ENCODE measurements around the gene NBPF8.
"Not testable (repeated sequence)": the region's sequence is repeated elsewhere in the genome, so short reads cannot be mapped to it uniquely, and the experiment has no call there.

Gene NBPF8

GRCh38 chr1:120415492-120415961, 692 bp downstream of the NBPF8 start:
- not testable (repeated sequence) for H3K9me3 ChIP-seq (ENCODE audit: control insufficient read depth, low read length); H4K91ac ChIP-seq (ENCODE audit: low read length); H3K27ac ChIP-seq (ENCODE audit: low read length, poor library complexity, severe bottlenecking); H2AK5ac ChIP-seq (ENCODE audit: low read length, severe bottlenecking); H4K8ac ChIP-seq (ENCODE audit: low read length); H2BK12ac ChIP-seq (ENCODE audit: low read length in 2 of 2); H2BK5ac ChIP-seq (ENCODE audit: low read depth, low read length, poor library complexity, severe bottlenecking); H3K27me3 ChIP-seq (ENCODE audit: control insufficient read depth in 1 of 2, insufficient read depth in 1 of 2, low read length in 2 of 2); H3K23ac ChIP-seq (ENCODE audit: low read length in 2 of 2); H3K4me1 ChIP-seq (ENCODE audit: control insufficient read depth, insufficient read depth, low read depth, low read length); H2BK15ac ChIP-seq (ENCODE audit: low read depth, poor library complexity, severe bottlenecking); H3K14ac ChIP-seq (ENCODE audit: low read length in 2 of 2); H3K79me1 ChIP-seq (replicated peaks; ENCODE audit: low read length, poor library complexity, severe bottlenecking); H3K36me3 ChIP-seq (ENCODE audit: control insufficient read depth in 1 of 2, insufficient read depth in 2 of 2, low read depth in 1 of 2, low read length in 2 of 2); H3K4ac ChIP-seq (ENCODE audit: low read depth in 1 of 2, low read length in 2 of 2); H2BK120ac ChIP-seq (ENCODE audit: low read depth, low read length)
- H2AFZ ChIP-seq (ENCODE audit: low read depth, low read length): peak overlapping the region; percentile 39
- H3K4me3 ChIP-seq (ENCODE audit: insufficient read depth in 1 of 2, low read depth in 1 of 2, low read length in 2 of 2): peak overlapping the region; percentile 61 to 78
- DNase-seq: peak; percentile 56
- WGBS: 2% methylated on average over 17 of the region's 23 CpGs
- H3K4me2 ChIP-seq (ENCODE audit: low read length, poor library complexity, severe bottlenecking): peak overlapping the region; percentile 66
- H3K18ac ChIP-seq (ENCODE audit: low read depth in 1 of 2, low read length in 2 of 2): peak overlapping the region in 1 of 2 experiments; percentile 24
- peak overlapping the region; percentile 82 for H3K9ac ChIP-seq (ENCODE audit: low read length)

DNA sequence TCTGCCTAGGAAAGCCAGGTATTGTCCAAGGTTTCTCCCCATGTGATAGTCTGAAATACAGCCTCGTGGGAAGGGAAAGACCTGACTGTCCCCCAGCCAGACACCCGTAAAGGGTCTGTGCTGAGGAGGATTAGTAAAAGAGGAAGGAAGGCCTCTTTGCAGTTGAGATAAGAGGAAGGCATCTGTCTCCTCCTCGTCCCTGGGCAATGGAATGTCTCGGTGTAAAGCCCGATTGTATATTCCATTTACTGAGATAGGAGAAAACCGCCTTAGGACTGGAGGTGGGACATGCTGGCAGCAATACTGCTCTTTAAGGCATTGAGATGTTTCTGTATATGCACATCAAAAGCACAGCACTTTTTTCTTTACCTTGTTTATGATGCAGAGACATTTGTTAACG, 10.2 kb downstream of the NBPF8 start:
- H3K18ac ChIP-seq (ENCODE audit: low read depth in 1 of 2, low read length in 2 of 2); DNase-seq; H3K23ac ChIP-seq (ENCODE audit: low read length in 2 of 2); H3K4me1 ChIP-seq (ENCODE audit: control insufficient read depth, insufficient read depth, low read depth, low read length); H3K27me3 ChIP-seq (ENCODE audit: control insufficient read depth in 1 of 2, insufficient read depth in 1 of 2, low read length in 2 of 2); H3K4ac ChIP-seq (ENCODE audit: low read depth in 1 of 2, low read length in 2 of 2); H3K14ac ChIP-seq (ENCODE audit: low read length in 2 of 2); H2BK15ac ChIP-seq (ENCODE audit: low read depth, poor library complexity, severe bottlenecking); H3K9ac ChIP-seq (ENCODE audit: low read length); H4K8ac ChIP-seq (ENCODE audit: low read length); H3K79me1 ChIP-seq (replicated peaks; ENCODE audit: low read length, poor library complexity, severe bottlenecking); H2BK12ac ChIP-seq (ENCODE audit: low read length in 2 of 2); H2AK5ac ChIP-seq (ENCODE audit: low read length, severe bottlenecking); H3K4me2 ChIP-seq (ENCODE audit: low read length, poor library complexity, severe bottlenecking); H4K91ac ChIP-seq (ENCODE audit: low read length); H3K27ac ChIP-seq (ENCODE audit: low read length, poor library complexity, severe bottlenecking); H2BK5ac ChIP-seq (ENCODE audit: low read depth, low read length, poor library complexity, severe bottlenecking); H3K4me3 ChIP-seq (ENCODE audit: insufficient read depth in 1 of 2, low read depth in 1 of 2, low read length in 2 of 2); H2BK120ac ChIP-seq (ENCODE audit: low read depth, low read length); H3K9me3 ChIP-seq (ENCODE audit: control insufficient read depth, low read length); H2AFZ ChIP-seq (ENCODE audit: low read depth, low read length): not testable (repeated sequence)
- peaks cover 0 to 10% of the 10 kb centered on the region in 2 experiments for H3K36me3 ChIP-seq (ENCODE audit: control insufficient read depth in 1 of 2, insufficient read depth in 2 of 2, low read depth in 1 of 2, low read length in 2 of 2)
- 45% methylated on average over 3 of the region's 7 CpGs for WGBS

GRCh38 chr1:120431626-120432025, 16.8 kb downstream of the NBPF8 start:
- H2BK12ac ChIP-seq (ENCODE audit: low read length in 2 of 2); DNase-seq; H2BK5ac ChIP-seq (ENCODE audit: low read depth, low read length, poor library complexity, severe bottlenecking); H3K4ac ChIP-seq (ENCODE audit: low read depth in 1 of 2, low read length in 2 of 2); H3K9me3 ChIP-seq (ENCODE audit: control insufficient read depth, low read length); H3K14ac ChIP-seq (ENCODE audit: low read length in 2 of 2); H3K27ac ChIP-seq (ENCODE audit: low read length, poor library complexity, severe bottlenecking); H3K4me3 ChIP-seq (ENCODE audit: insufficient read depth in 1 of 2, low read depth in 1 of 2, low read length in 2 of 2); H3K9ac ChIP-seq (ENCODE audit: low read length); H4K8ac ChIP-seq (ENCODE audit: low read length); H2AFZ ChIP-seq (ENCODE audit: low read depth, low read length); H3K36me3 ChIP-seq (ENCODE audit: control insufficient read depth in 1 of 2, insufficient read depth in 2 of 2, low read depth in 1 of 2, low read length in 2 of 2); H3K23ac ChIP-seq (ENCODE audit: low read length in 2 of 2); H3K4me2 ChIP-seq (ENCODE audit: low read length, poor library complexity, severe bottlenecking); H2BK120ac ChIP-seq (ENCODE audit: low read depth, low read length); H3K79me1 ChIP-seq (replicated peaks; ENCODE audit: low read length, poor library complexity, severe bottlenecking); H3K27me3 ChIP-seq (ENCODE audit: control insufficient read depth in 1 of 2, insufficient read depth in 1 of 2, low read length in 2 of 2); H3K4me1 ChIP-seq (ENCODE audit: control insufficient read depth, insufficient read depth, low read depth, low read length); H4K91ac ChIP-seq (ENCODE audit: low read length); H2AK5ac ChIP-seq (ENCODE audit: low read length, severe bottlenecking); H2BK15ac ChIP-seq (ENCODE audit: low read depth, poor library complexity, severe bottlenecking); H3K18ac ChIP-seq (ENCODE audit: low read depth in 1 of 2, low read length in 2 of 2): not testable (repeated sequence)
- no CpG with 5 or more reads among the region's 3 CpGs for WGBS

GRCh38 chr1:120433831-120434230, 19.0 kb downstream of the NBPF8 start:
- not testable (repeated sequence) for H3K4me1 ChIP-seq (ENCODE audit: control insufficient read depth, insufficient read depth, low read depth, low read length); H2AFZ ChIP-seq (ENCODE audit: low read depth, low read length); H3K36me3 ChIP-seq (ENCODE audit: control insufficient read depth in 1 of 2, insufficient read depth in 2 of 2, low read depth in 1 of 2, low read length in 2 of 2); DNase-seq; H3K23ac ChIP-seq (ENCODE audit: low read length in 2 of 2); H2BK5ac ChIP-seq (ENCODE audit: low read depth, low read length, poor library complexity, severe bottlenecking); H2BK15ac ChIP-seq (ENCODE audit: low read depth, poor library complexity, severe bottlenecking); H3K18ac ChIP-seq (ENCODE audit: low read depth in 1 of 2, low read length in 2 of 2); H3K27me3 ChIP-seq (ENCODE audit: control insufficient read depth in 1 of 2, insufficient read depth in 1 of 2, low read length in 2 of 2); H3K79me1 ChIP-seq (replicated peaks; ENCODE audit: low read length, poor library complexity, severe bottlenecking); H3K4me2 ChIP-seq (ENCODE audit: low read length, poor library complexity, severe bottlenecking); H2BK120ac ChIP-seq (ENCODE audit: low read depth, low read length); H2BK12ac ChIP-seq (ENCODE audit: low read length in 2 of 2); H3K9ac ChIP-seq (ENCODE audit: low read length); H3K27ac ChIP-seq (ENCODE audit: low read length, poor library complexity, severe bottlenecking); H3K4ac ChIP-seq (ENCODE audit: low read depth in 1 of 2, low read length in 2 of 2); H4K91ac ChIP-seq (ENCODE audit: low read length); H3K9me3 ChIP-seq (ENCODE audit: control insufficient read depth, low read length); H2AK5ac ChIP-seq (ENCODE audit: low read length, severe bottlenecking); H3K4me3 ChIP-seq (ENCODE audit: insufficient read depth in 1 of 2, low read depth in 1 of 2, low read length in 2 of 2); H4K8ac ChIP-seq (ENCODE audit: low read length); H3K14ac ChIP-seq (ENCODE audit: low read length in 2 of 2)
- 100% methylated on average over 4 of the region's 18 CpGs for WGBS
